NCI-H146 (cell line): Measurements from ENCODE around the gene ADGRD1.
A peak's percentile ranks its signal among the peaks of the same experiment; 100 is the strongest.

Experiments
- DNase-seq: peaks from one replicate; lab custom pipeline; 2025; lab: John Stamatoyannopoulos, UW

The ADGRD1 gene

GRCh38 chr12:131025234-131025633, 71.5 kb downstream of the ADGRD1 start:
- DNase-seq = no peak

DNA sequence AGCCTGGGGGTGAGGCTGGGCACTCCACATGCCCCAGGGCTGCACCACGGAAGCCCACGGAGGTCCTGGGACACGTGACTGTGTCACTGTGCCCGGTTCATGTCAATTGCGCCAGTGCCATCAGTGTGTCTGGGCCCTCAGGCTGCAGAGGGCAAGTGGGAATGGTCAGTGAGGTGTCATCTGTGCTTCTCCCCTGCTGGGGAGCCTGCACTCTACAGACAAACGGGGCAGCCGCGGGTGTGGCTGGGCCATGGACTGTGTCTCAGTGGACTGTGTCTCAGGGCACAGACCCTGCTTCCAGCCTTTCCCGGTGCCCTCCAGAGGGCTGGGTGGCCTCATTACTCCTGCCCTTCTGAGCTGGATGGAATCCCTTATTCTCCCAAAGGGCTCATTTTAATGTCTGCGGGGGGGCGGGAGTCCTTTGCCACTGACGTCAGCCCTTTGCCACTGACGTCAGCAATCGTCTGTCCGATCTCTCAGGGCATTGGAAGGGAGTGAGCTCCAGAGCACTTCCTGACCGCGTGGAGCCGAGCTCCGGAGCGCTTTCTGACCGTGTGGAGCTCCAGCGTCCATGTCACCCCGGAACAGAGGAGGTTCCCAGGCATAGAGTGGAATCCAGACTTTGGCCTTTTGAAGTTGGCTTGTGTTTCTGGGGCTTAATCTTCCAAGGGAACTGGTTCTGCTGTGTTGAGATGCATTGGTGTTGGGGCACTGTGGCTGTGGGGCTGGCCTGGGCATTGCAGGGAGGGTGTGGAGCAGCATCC, 72.4 kb downstream of the ADGRD1 start:
- DNase-seq = no peak

- no peak for DNase-seq
Measured at GRCh38 chr12:131026754-131027153, 73.0 kb downstream of the ADGRD1 start.

DNA sequence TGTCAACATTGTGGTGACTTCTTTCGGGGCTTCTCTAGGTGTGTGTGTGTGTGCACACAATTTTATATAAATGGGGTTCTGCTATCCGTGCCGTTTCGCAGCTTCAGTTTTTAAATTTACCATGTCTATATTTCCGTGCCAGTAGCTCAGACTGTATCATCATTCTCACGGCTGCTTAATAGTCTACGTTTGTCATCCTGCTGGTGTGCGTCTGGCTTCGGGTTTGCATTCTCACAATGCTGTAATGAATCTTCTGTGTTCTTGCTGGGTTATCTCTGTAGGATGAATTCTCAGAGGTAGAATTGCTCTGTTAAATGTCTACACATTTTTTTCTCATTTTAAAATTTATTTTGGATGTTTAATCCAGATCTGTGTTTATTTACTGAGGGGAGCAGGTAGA, 73.6 kb downstream of the ADGRD1 start:
- no peak for DNase-seq

- no peak for DNase-seq
Measured at GRCh38 chr12:131027876-131028586, 74.3 kb downstream of the ADGRD1 start.

DNA sequence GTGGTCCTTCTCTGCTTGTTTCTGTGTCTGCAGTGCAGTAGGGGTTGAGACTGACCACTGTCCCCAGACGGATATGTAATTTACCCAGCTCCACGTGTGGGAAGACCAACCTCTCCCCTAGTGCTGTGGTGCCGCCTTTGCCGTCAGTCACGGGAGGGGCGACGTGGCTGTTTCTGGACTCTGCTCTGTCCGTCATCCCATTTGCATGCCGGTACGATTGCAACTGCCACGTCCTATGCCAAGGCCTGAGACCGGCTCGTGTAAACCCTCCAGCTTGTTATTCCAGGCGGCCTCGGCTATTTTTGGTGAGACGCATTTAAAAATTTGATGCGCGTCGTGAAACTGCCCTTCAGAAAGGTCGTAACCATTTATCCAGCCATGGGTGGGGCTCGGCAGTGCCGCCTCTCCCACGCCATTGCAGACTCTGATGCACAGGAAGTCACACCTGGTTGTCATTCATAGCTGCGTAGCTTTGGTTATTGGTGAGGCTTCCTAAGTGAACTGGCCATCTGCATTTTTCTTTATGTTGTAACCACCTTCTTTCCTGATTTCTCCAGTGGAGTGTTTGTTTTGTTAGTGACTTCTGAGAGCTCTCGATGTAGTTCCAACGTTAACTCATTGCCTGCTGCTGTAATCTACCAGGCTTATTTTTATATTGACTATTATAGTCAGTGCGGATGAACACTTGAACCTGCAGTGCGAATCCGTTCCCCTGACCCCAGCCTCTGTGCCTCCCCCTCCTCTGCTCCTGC, 75.1 kb downstream of the ADGRD1 start:
- DNase-seq = no peak

- DNase-seq = no peak
Measured at GRCh38 chr12:131030472-131031328, 77.0 kb downstream of the ADGRD1 start.

DNA sequence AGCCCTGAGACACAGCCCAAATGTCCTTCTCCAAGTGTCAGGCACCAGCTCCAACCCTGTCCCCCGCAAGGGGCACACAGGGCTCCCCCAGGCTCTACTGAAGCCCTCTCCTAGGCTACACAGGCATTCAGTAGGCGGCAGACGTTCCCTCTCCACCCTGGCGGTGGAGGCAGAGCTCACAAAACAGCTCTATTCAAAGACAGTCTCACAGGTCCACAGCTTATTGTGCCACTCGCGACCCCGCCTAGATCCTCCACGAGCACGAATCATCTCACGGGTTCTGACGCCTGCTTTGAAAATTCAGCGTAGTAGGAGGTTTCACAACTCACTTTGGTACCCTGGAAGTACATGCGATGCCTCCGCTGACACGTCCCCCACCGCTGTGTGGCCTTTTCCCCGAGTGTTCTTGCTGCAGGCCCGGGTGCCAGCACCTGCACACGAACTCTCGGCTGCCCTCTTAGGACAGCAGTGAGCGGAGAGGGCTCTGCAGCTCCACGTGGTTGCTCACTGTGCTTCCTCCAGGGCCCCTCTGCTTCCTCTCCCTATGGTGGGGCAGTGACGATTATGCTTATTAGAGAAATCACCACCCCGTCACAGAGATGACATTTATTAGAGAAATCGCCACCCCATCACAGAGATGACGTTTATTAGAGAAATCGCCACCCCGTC, 78.5 kb downstream of the ADGRD1 start:
- DNase-seq = no peak

GRCh38 chr12:131033486-131033885, 79.8 kb downstream of the ADGRD1 start:
- DNase-seq = no peak

GRCh38 chr12:131033886-131034482, 80.3 kb downstream of the ADGRD1 start:
- DNase-seq = no peak

GRCh38 chr12:131034631-131035244, 81.0 kb downstream of the ADGRD1 start:
- DNase-seq = no peak

GRCh38 chr12:131035245-131035681, 81.6 kb downstream of the ADGRD1 start:
- DNase-seq = no peak

GRCh38 chr12:131038159-131038558, 84.5 kb downstream of the ADGRD1 start:
- no peak for DNase-seq

GRCh38 chr12:131038961-131039950, 85.5 kb downstream of the ADGRD1 start:
- DNase-seq = no peak

- DNase-seq = no peak
Measured at GRCh38 chr12:131040491-131040890, 86.8 kb downstream of the ADGRD1 start.

GRCh38 chr12:131041216-131041967, 87.7 kb downstream of the ADGRD1 start:
- DNase-seq = peak; percentile 7

- DNase-seq = no peak
Measured at GRCh38 chr12:131041968-131042833, 88.5 kb downstream of the ADGRD1 start.
